ENCODE results near the gene EFR3B.

Gene EFR3B

DNA sequence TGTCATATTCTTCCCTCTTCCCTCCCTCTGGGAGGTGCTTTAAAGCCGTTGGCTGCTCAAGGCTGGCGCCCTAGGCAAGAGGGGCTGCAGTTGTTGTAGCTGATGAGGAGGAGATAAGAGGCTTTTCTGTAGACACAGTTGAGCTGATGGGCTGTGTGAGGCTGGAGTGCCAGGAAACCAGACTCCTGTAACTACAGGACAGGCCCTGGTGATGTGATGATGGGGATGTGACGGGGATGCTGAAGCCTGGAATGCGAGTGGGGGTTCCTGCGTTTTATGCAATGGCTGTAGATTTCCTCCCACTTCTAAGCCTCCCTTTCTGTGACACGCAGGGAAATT lies 5.7 kb upstream of the EFR3B start:
- DNase-seq, result no peak

DNA sequence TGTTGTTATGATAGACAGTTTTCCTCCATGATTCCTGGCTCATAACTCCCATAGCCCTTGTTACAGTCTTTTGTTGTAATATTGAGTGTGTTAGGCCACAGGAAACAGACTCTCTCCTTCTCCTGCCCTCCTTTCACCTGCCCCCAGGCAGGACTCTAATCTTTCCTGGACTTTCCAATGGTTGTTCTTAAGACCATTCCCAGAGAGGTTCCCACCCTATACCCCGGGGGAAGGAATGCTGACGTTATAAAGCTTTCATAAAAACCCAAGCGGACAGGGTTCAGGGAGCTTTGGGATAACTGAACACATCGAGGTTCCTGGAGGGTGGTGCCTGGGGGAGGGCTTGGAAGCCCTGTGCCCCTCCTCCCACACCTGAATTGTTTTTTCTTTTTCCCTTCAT lies 2.8 kb upstream of the EFR3B start:
- no peak for DNase-seq

DNA sequence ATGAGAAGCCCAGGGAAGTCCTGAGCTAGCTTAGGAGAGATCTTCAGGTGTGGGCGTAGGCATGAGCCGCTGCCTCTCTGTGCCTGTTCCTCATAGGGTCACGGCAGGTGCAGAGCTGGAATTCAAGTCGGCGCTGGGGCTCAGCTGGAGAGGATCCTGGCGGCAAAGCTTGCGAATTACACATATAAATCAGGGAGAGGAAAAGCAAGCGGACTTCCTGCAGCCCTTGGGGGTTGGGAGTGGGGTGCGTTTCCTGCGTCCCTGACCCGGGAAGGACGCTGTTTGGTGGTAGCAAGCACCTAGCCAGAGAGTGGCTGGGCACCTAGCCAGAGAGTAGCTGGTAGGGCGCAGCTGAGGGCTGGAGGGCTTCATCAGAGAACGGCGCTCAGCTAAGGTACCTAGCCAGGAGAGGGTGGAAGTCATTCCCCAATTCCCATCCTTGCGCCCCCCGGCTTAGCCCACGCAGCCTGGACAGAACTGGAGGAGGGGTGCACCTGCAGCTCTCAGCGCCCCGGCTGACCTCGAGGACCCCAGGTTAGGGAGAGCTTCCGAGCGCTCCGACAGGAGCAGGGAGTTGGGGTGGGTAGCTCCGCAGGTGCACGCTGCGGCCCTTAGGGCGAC lies 459 bp upstream of the EFR3B start:
- no peak for DNase-seq

DNA sequence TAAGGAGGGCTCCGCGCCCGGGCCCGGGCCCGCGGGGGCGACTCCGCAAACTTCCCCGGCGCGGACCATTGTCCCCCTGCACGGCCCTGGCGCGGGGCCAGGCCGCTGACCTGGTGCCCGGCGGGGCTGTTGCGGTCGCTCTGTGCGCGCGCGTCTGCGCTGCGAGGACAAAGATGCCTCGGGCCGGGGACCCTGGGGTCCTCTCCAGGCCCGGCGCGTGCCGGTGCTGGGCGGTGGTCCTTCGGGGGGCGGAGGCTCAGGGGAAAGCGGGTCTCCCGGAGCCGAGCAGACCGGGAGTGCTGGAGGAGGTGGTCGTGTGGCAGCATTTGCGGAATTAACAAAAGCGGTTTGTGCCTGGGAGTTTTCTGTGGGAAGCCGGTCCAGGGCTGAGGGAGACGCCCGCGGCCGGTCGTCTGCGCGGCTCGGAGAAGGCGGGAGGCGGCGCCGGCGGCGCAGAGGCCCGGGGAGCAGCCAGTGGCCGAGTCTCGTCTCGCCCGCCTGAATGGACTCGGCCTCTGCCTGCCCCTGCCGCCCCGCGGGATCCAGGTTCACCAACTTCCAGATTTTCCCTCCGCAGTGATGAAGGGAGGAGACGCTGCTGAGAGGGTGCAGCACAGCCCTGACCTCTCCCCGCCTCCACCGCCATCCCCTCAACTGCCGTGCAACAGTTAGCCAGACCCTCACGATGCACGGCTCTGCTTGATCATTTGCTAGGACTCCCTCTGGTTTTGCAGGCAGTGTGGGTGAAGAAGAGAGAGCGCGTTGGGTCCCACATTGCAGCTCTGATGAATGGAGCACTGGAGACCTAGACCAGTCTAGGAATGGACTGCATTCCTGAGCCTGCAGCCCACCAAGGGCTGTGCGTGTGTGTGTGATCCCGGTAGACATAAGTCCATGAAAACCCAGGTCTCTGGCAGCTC lies 705 bp downstream of the EFR3B start:
- no peak for DNase-seq

DNA sequence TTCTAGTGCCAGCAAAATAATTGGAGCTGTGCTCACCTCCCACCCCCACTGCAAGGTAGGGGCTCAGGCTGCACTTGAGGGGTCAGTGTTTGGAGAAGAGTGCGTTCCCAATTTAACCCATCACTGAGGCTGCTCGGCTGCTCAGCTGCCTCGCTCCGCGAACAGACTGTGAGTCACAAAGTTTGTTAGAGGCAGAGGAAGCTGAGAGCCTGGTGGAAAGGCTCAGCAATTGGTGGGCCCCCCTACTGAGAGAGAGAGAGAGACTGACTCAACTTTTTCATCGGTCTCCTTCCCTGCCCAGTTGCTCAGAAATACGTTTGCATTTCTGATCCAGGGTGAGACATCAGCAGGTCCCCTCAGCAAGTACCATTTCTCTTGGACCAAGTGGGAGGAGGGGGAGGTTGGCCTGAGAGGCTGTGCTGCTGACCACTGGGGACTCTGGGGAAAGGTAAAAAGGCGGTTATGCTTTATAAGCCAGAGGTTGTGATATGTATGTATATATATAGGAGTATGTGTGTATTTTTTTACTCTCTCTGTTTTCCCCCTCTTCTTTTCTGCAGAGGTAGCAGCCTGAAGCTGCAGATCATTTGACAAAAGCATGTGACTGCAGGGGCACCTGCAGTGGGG lies 1.5 kb downstream of the EFR3B start:
- DNase-seq, result peak; percentile 41

DNA sequence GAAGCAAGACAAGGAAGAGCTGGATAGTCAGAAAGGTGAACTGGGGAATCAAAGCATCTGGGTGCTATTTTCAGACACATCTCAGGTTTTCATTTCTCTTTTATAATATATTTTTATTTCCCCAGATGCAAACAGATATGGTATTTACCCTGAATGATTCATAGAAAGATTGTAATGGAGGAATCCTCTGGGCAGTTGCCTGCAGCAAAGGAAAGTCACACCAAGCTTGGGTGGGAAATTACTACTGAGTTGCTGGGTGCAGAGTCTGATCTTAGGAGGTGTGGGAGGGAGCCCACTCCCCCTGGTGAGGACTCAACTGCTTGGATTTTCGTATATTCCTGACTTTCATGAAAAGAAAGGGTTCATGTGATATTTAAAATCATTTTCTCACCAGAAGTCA lies 2.1 kb downstream of the EFR3B start:
- no peak for DNase-seq

DNA sequence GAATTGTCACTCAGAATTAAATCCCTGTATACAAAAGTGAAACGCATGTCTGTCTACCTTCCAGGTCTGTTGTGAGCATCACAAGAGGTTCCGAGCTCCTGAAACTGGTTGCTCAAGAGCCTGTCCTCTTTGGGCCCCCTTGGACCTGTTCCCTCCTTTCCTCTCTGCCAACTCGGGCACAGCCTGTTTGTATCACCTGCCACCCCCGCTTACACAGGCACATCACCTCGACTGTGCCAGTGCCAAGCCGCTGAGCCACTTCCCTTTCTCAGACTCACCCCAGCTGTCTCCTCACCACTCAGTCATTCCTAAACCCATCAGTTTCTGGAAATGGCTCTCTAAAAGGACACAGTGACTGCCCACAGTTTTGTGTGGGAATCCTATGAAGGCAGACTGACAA lies 3.1 kb downstream of the EFR3B start:
- no peak for DNase-seq

DNA sequence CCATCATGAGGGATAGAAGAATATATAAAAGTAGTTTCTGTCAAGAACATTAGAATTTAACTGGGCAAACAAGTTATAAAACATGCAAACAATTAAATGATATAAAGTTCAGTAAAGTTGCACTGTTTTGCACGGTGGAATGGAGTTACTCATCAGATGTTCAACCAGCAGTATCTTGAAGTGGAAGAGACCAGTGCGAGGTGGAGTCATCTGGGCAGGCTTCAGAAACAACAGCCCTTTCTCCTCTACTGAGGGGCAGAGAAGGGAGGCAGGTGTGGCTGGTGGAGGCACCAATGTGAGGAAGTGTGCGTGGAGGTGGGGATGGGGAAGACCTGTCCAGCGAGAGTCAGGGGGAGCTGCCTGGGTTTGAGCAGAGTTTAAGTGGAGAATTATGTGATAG lies 7.5 kb downstream of the EFR3B start:
- no peak for DNase-seq

DNA sequence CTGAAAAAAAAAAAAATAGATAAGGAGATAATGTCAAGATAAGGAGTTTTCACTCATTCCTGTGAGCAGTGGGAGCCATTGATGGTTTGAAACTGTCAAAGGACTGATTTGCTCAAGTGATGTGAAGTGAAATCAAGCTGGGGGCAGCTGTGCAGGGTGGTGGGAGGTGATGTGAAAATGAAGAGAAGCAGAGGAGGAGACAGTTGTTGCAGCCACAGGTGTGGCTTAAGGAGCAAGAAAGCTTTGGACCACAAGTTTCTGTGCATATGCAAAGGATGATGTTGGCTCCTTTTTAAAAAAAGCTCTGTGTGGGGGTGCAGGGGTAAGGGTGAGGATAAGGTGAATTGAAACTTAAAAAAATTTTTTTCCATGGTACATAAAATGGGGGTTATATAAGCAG lies 8.3 kb downstream of the EFR3B start:
- DNase-seq, result no peak

DNA sequence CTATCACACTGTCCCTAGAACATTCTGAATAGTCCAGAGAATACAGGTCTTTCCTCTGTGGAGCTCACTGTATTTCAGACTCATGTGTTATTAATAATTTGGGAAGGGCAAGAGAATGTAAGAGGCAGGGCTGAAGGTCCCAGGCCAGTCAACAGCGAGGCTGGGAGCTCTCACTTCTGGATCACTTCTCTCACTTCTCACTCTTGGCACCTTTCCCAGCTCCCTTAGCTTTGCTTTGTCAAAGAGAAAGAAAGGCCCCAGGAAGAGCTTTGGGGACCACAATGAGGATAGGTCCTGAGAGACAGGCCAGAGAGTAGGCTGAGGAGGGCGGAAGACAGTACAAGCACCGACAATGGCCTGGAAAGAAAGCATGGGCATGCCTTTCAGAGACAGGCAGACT lies 11.2 kb downstream of the EFR3B start:
- no peak for DNase-seq

DNA sequence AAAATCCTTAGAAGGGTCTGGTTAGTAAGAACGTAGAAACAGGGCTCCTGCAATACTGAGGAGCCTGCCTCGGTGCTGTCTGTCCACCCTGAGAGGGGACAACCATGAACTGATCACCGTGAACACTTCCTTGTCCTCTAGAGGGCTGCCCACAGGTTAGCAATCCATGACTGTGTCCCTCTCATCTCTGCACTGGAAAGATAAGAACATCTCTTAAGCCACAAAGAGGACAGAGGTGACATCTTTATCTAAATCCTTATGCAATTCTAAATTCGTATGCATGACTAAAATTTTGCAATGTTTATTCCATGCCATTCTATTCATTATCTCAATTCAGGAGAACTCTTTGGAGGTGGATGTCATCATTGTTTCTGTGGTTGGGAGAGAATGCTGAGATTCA lies 12.8 kb downstream of the EFR3B start:
- DNase-seq, result no peak

DNA sequence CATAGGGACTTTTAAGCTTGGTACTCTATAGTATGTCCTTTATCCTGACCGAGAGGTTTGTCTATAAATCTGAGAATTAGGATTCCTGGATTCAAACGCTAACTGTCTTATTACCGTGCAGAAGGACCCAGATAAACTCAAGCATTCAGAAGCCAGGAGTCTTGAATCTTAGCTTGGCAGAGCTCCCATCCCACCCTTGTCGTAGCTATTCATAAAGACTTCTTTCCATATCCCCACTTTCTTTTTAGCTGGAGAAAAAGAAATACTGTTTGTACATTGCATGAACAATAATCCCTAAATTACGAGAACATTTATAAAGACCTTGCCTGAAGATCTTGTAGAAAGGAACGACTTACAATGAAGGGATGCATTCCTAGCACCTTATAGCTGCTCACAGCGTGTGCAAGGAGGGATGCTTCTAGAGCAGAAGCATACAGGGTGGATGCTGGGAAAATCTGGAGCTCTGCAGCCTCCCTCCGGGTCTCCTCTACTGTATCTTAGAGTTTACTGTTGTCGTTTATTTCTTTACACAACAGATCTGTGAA lies 13.6 kb downstream of the EFR3B start:
- no peak for DNase-seq

DNA sequence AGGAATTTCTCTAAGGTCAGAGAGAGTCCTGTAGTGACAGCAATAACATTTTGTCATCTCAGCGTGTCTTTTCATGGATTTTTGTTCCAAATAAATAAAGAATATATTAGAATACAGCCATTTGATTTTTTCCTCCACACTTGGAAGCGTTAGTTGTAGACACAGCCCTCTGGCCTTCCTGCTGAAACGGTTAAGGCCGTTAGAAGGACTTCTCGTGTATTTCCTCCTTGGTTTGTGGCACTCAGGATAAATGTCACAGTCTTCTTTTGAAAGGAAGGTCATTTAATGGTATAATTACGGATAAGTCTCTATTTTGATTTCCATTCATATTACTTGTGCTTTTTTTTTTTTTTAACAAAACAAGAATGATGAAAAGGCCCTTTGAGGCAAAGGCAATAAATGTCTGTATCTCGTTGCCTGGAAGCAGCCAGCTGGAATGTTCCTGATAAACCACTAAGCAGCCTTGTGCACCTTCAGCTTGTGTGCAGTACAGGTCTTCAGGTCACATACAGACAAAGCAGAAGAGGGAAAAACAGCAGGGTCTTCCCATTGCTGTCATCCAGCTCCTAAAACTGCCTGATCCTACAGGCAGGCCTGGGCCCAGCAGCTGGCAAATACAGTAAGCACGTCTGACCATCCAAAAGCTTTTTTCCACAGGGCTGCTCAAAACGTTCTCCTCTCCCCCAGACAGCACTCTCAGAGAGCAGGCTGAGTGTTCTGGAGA lies 14.4 kb downstream of the EFR3B start:
- no peak for DNase-seq

DNA sequence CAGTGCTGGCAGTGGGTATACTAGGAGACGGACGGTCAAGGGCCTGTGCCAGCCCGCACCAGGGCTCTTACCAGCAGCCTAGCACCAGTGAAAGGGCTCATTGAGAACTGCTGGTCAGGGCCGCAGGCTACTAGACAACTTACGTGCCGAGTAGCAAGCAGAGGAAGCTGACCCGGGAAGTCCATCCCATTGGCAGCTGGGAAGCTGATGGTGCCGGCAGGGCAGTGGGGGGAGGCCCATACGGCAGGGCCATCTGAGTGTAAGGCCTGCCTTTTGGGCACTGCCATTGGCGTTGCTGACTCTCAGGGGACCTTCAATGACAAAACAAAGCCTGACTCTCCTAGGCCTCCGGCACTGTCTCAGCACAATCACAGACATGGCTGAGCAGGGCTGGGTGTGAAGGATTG lies 20.6 kb downstream of the EFR3B start:
- no peak for DNase-seq

DNA sequence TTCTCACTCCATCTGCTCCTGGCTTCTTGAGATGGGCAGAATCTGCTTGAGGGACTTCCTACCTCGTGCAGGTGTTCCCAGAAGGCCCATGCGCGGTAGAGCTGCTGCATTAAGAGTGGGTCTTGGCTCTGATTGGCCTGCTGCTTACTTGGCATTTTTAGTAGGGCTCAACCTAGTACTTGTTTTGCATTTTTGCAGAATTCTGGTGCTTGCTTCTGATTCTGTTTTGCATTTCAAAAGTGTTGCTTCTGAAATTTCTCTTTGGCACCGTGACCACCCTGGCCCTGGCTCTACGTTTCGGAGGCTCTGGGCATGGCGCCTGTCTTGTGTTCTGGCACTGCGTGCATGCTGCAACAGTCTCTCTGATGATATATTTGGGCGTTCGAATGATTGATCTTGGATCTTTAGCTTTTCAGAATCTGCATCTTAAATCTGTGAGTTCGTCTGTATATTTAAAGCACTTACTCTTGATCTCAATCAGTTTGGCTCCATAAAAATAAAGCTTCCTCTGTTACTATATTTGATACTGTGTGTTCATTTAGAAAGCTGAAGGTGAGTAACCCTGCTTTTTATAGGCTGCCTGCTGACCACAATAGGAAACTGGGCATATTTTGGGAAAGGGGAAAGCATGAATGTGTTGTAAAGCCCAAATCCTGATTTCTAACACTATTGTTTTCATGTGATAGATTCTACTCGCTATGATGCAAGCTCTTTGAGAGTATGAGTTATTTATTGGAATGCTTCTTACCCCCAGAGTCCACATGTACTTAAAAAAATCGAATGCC lies 22.2 kb downstream of the EFR3B start:
- DNase-seq, result no peak

DNA sequence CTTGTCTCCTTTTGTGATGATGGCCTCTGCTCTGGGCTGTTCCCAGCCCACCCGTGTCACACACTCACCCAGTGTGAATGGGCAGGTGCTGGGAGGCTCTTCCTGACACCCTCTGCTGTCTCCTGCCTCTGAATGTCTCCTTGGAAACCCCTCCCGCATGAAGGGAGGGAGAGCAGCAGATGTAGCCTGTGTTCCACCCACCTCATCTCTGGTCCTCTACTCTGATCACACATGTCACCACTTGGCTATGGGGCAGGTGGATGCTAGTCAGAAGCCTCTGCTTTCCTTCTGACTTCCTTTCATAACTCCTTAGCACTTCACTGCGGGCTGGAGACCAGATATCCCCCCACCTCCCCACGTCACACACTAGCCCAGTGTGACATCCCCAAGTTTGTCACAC lies 23.9 kb downstream of the EFR3B start:
- DNase-seq, result no peak

DNA sequence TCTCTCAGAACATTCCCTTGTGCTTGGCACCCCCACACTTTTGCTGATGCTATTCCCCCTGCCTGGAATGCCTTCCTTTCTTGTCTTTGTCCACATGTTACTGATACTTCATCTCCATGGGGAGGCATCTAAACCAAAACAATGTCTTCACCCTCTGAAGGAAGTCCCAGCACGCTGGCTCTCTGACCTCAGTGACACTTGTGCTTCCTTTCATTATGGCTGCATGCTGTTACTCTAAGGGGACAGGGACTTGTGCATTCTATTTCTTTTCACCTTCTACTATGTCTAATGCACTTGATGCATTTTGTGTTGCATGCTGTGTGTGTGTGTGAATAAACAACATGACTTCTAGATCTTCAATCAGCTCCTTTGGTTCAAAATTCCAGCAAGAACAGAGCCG lies 24.6 kb downstream of the EFR3B start:
- no peak for DNase-seq

DNA sequence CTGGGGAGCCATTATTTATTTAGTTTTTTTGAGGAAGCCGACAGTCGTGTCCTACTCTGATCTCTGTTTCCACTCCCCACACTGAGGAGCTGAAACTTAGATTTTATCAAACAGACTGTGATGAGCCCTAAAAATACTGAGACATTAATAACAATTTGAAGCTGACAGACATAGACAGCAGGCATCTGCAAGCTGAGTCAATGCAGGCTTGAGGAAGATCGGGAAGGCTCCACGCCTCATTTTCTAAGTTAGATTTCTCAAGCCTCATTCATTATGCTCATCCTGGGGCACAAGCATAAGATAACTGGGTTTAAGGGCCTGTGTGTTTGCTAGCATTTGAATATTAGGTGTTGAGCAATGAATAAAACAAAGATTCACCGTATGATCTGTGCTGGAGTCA lies 26.3 kb downstream of the EFR3B start:
- no peak for DNase-seq

DNA sequence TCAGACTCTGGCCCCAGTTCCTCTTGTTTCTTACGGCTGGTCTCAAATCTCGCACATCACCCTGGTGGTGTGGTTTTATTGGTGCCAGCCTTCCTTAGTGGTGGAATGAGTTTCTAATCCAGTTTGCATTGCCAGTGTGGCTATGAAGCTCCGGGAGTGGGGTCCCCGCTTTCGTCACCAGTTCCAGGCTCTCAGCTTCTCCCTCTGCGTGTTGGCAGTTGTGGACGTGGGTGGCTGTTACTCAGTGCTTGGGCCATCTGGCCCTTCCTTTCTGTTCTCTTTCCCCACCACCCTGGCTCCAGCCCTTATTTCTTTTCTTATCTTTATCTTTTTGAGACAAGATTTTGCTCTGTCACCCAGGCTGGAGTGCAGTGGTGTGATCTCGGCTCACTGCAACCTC lies 30.1 kb downstream of the EFR3B start:
- DNase-seq, result no peak

DNA sequence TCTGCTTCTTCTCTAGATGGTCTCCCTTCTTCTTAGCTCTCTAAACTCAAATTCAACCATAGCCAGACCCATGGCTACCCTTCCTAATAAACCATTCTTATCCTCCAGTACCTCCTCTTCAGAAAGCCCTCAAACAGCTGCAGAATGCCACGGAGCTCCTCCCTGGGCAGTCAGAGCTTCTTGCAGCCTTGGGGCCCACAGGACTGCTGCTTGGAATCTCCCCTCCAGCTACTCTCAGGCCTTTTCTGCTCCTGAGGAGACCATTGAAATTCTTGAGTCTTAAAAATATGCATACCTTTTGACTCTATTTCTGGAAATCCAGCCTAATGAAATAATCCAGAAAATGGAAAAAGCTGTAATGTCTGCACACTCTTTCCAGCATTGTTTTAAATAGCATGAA lies 30.7 kb downstream of the EFR3B start:
- no peak for DNase-seq

DNA sequence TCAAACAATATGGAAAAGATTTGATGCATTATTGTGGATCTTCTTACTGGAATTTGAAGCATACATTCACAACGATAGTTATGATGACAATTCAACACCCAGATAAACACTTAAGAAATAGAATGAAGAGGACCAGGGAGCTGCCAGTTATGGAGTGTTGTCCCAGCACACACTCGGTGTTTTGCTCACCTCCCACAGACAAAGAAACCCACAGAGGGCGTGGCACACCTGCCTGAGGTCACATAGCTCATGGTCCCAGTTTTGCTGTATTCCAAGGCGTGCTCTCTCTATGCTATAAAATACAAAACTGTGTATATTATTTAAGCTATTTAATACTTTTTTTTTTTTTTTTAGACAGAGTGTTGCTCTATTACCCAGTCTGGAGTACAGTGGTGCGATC lies 31.1 kb downstream of the EFR3B start:
- DNase-seq, result no peak

DNA sequence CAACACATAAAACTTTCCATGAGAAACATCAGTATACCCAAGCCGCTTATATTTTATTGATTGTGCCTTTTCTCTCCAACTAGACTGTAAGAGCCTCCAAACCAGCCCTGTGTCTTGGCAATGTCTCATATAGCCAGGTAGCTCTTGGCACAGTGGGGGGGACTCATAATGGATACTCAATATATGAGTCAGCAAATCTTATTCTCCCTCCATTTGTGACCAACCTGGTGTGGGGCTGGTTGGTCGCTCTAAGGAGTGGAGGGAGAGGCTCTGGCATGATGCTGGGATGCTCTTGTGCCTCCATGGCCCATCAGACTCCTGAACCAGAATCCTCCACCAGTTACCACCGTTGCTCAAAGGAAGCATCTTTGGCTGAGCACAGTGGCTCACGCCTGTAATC lies 32.0 kb downstream of the EFR3B start:
- no peak for DNase-seq

DNA sequence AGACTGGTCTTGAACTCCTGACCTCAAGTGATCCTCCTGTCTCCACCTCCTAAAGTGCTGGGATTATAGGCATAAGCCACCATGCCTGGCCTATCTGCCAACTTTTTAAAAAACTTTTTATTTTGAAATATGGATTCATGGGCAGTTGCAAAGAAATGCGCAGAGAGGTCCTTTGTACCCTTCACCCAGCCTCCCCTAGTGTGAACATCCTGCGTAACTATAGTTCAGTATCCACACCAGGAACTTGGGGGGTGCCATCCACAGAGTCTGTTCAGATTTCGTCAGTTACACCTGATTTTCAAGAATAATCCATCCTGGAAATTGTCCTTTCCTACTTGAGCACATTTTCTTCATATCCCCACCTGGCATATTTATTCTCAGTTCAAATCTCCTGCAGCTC lies 33.0 kb downstream of the EFR3B start:
- DNase-seq, result no peak

All from CD4-positive, alpha-beta T cell treated with Interleukin-4 for 4 hours (primary cell).